Thoracic aorta (tissue), 2 donors: ENCODE data around the gene SEMA4F. TPM values are rescaled to one million over a fixed set of nuclear protein-coding genes. Genes with fewer than 3 reads are reported as not detected.

Experiments used
- ATAC-seq: fragments of 150-250 bp; one replicate; pipeline ENCODE4 v1.8.0; 2017; ENCODE audit warnings: low read depth; ENCODE audit not compliant: insufficient number of reproducible peaks, low FRiP score
- DNase-seq: peaks from one replicate; pipeline ENCODE4 v3.0.0-alpha.2; 2020; ENCODE audit warnings: low spot score
- H3K27ac ChIP-seq, 2 donors: fragments of 200-600 bp; sonication (generic); 1 replicate in 1 of 2; 2 replicates in 1 of 2; pipeline ENCODE4 v1.5.1; 2016; ENCODE audit warnings: mild to moderate bottlenecking in 2 of 2, moderate library complexity in 2 of 2
- H3K27me3 ChIP-seq: fragments of 200-600 bp; sonication (generic); replicated peaks from 2 replicates; pipeline ENCODE4 v1.6.0; 2016; ENCODE audit warnings: mild to moderate bottlenecking; ENCODE audit not compliant: insufficient read depth
- H3K36me3 ChIP-seq: fragments of 200-600 bp; sonication (generic); one replicate; pipeline ENCODE4 v1.5.1; 2016
- H3K4me1 ChIP-seq, 2 donors: fragments of 200-600 bp; sonication (generic); 1 replicate in 1 of 2; 2 replicates in 1 of 2; pipeline versions ENCODE4 v1.5.1 to v1.6.0; 2016; ENCODE audit warnings: low read depth in 2 of 2, mild to moderate bottlenecking in 1 of 2; ENCODE audit not compliant: control insufficient read depth in 1 of 2
- H3K4me3 ChIP-seq: fragments of 200-600 bp; sonication (generic); 2 replicates; pipeline ENCODE4 v1.5.1; 2016; ENCODE audit warnings: mild to moderate bottlenecking
- H3K9me3 ChIP-seq: fragments of 200-600 bp; sonication (generic); 2 replicates; pipeline ENCODE4 v1.5.1; 2016
- CTCF ChIP-seq: fragments of 200-600 bp; sonication (generic); IDR thresholded peaks from one replicate; pipeline ENCODE4 v1.5.1; 2019; ENCODE audit warnings: antibody characterized with exemption
- total RNA-seq, 2 donors: library from RNA; depleted of rRNA; stranded (reverse); fragments of >200 nt; gene quantifications; one replicate each; pipeline versions ENCODE4 v1.1.0 to v1.2.3, GENCODE V29; 2016

The SEMA4F gene
- total RNA-seq: 10 to 100 TPM in 1 of 2 donors, 1 to 10 TPM in 1; 9.5 to 27.6 TPM

- H3K36me3 ChIP-seq: no peaks in the 10 kb centered on the region
- peak; percentile 87 for DNase-seq
- H3K4me1 ChIP-seq: peaks cover 0 to 11% of the 10 kb centered on the region in 2 donors
- TF ChIP-seq CTCF: no peak
- peak within 1 kb of the TSS; percentile 82 for H3K4me3 ChIP-seq
- no peaks in the 10 kb centered on the region for H3K9me3 ChIP-seq
- peak; percentile 97 for ATAC-seq
- H3K27ac ChIP-seq: peak within 1 kb of the TSS in 1 of 2 donors; percentile 51
- no peaks in the 10 kb centered on the region for H3K27me3 ChIP-seq
These were observed at the start of gene SEMA4F for GRCh38 chr2:74653985-74654882. Gene SEMA4F, plus strand, starts transcription at chr2:74654247. Its CDS starts 130 bp downstream, at chr2:74654377.

GRCh38 chr2:74606927-74607326 is 47.1 kb upstream of the SEMA4F start:
- no peaks in the 10 kb centered on the region for H3K27me3 ChIP-seq
- no peaks in the 10 kb centered on the region for H3K9me3 ChIP-seq
- H3K4me3 ChIP-seq: no peak overlapping the region
- no peaks in the 10 kb centered on the region for H3K4me1 ChIP-seq
- DNase-seq: no peak
- TF ChIP-seq CTCF: no peak
- H3K36me3 ChIP-seq: no peaks in the 10 kb centered on the region
- no peak for ATAC-seq
- H3K27ac ChIP-seq: no peak overlapping the region

- no peak for TF ChIP-seq CTCF
- no peaks in the 10 kb centered on the region for H3K36me3 ChIP-seq
- H3K9me3 ChIP-seq: no peaks in the 10 kb centered on the region
- DNase-seq (no peak), ATAC-seq (no peak)
- no peaks in the 10 kb centered on the region for H3K27me3 ChIP-seq
- no peaks in the 10 kb centered on the region for H3K4me1 ChIP-seq
- no peak overlapping the region for H3K4me3 ChIP-seq
- no peak overlapping the region for H3K27ac ChIP-seq
These were observed 36.9 kb upstream of the SEMA4F start for GRCh38 chr2:74617122-74617521.

- Histone ChIP-seq H3K36me3 (no peaks in the 10 kb centered on the region), H3K4me1 (no peaks in the 10 kb centered on the region), H3K9me3 (no peaks in the 10 kb centered on the region), H3K4me3 (no peak overlapping the region), H3K27ac (no peak overlapping the region), H3K27me3 (no peaks in the 10 kb centered on the region)
- no peak for TF ChIP-seq CTCF
- ATAC-seq: no peak
- DNase-seq: no peak
These were observed 35.5 kb upstream of the SEMA4F start for GRCh38 chr2:74618410-74619083.

DNA sequence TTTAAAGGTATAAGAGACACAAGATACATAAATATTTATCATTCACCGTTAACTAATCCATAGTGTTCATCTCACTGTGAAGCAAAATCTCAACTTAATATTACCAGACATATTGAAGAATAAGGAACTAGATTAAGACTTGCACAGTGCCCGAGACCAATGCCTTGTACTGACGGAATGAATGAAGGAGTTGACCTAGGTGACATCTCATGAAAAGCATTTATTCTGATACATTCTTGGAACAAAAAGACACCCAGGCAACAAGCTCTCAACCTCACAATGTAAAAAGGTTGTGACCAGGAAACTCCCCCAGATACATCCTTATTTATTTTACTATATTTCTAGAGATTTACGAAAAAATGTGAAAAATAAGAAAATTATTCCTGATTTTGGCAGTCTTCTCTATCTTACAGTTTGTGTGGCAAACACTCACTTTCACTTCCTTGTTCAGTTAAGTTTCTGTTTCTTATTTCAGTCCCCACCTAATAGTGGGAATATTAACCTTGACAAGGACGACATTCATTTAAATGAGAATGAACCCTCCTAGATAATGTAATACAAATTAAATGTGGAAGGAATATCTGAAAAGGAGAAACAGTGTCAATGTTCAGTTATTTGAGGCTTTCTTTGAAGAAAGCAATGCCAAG is 34.3 kb upstream of the SEMA4F start:
- Histone ChIP-seq H3K36me3 (no peaks in the 10 kb centered on the region), H3K27me3 (no peaks in the 10 kb centered on the region), H3K4me1 (no peaks in the 10 kb centered on the region), H3K27ac (no peak overlapping the region), H3K9me3 (no peaks in the 10 kb centered on the region), H3K4me3 (no peak overlapping the region)
- no peak for TF ChIP-seq CTCF
- DNase-seq (no peak), ATAC-seq (no peak)
